ENCODE results near the gene ANO3.

The ANO3 gene

DNA sequence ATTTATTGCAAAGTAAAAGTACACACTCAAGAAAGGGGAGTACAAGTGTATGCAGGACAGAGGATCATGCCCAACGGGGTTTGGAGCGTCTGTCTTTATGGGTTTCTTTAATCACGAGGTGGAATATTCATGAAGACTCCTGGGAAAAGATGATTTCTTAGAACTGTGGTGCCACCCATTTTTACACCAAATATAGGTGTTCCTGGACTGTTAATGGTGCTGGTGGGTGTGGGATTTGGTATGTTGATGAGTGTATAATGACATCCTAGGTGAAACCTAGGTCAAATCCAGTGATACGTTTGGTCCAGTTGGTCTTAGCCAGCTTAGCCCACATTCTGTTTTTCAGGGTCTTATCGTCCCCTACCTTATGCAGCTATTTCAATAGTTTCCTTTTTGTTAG is 21.1 kb downstream of the ANO3 start:
- no peak for DNase-seq (ENCODE audit: extremely low read depth in 1 of 2, low read depth in 1 of 2)

DNA sequence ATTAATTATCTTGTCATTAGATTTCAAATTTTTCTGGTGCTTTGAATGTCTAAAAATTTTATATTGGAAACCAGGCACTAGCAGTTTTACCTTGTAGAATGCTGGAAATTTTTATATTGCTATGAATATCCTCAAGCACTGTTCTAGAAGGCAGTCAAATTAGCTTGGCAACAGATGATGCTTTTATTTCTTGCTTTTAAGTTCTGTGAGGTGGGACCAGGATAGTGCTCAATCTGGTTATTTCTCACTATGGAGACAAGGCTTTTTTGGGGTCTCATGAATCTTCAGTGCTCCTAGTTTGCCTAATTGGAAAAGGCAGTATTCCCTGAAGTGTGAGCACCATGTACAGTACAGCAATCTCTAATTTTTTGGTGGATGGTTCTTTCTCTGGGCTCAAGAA is 27.1 kb downstream of the ANO3 start:
- DNase-seq (ENCODE audit: extremely low read depth in 1 of 2, low read depth in 1 of 2), result no peak

DNA sequence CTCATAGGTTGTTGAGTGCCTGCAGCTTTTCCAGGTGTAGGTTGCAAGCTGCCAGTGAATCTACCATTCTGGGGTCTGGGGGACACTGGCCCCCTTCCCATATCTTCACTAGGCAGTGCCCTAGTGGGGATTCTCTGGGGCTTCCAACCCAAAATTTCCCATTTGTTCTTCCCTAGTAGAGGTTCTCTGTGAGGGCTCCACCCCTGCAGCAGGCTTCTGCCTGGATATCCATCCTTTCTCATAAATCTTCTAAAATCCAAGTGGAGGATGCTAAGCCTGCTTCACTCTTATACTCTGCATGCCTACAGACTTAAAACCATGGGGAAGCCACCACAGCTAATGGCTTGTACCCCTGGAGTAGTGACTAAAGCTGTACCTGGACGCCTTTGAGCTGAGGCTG is 33.4 kb downstream of the ANO3 start:
- no peak for DNase-seq (ENCODE audit: extremely low read depth in 1 of 2, low read depth in 1 of 2)

DNA sequence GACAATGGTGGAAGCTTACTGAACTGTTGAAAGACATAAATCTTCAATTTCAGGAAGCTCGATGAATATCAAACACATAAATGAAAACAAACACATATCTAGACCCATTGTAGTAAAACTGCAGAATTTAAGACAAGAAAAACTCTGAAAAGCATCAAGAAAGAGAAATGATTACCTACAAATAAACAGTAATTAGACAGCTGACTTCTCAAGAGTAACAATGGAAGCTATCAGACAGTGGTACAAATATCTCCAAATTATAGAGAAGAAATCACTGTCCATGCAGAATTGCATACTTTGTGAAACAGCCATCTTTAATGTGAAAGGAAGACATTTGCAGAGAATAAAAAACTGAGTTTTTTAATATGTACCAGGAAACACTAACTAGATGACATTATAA is 45.7 kb downstream of the ANO3 start:
- DNase-seq (ENCODE audit: extremely low read depth in 1 of 2, low read depth in 1 of 2), result no peak

DNA sequence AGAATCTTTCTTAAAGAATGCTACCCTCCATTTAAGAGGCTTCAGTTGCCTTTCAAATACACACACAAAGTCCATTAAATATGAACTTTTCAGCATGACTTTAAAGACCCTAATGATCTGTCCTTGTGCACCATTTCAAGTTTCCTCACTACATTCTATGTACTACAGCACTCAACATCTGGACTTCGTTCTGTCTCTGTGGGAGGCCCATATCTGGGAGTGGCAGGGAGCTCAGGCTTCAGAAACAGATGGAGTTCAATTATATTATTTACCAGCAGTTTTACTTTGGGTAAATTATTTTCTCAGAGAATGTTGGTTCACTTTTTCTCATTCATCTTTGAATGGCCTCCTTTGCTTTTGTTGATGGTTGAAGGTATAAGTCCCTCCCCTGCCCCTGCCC is 67.4 kb downstream of the ANO3 start:
- DNase-seq (ENCODE audit: extremely low read depth in 1 of 2, low read depth in 1 of 2), result no peak

DNA sequence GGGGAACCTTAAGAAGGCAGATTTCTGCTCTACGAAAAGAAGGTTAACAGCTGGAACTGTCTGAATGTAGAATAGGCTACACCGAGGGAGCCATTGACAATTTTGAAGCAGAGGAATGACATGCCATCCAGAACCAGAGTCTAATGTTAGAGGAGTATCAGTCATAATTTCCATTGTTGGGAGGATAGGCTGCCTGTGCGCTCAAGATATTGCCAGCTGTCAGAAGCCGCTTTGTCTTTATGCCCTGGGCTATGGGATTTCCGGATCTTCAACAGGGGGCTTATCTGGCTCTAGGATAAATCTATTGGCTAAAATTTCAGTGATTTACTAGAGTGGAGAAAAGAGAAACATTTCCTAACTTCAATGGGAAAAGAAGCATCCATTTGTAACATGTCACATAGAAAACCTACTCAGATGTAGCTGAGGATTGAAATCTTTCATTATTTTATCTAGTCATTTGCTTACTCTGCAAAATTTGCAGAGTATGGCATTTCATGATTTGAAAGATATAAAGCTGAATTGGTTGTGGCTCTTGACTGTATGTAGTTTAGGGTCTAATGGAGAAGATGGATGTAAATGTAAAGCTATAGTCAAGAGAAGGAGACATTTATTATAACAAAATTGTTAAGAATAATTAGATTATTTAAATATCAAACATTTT is 78.9 kb downstream of the ANO3 start:
- DNase-seq (ENCODE audit: extremely low read depth in 1 of 2, low read depth in 1 of 2), result no peak

- DNase-seq (ENCODE audit: extremely low read depth in 1 of 2, low read depth in 1 of 2), result no peak
These were observed 81.0 kb downstream of the ANO3 start for GRCh38 chr11:26412955-26413354.

GRCh38 chr11:26418386-26418912 is 86.5 kb downstream of the ANO3 start:
- no peak for DNase-seq (ENCODE audit: extremely low read depth in 1 of 2, low read depth in 1 of 2)

DNA sequence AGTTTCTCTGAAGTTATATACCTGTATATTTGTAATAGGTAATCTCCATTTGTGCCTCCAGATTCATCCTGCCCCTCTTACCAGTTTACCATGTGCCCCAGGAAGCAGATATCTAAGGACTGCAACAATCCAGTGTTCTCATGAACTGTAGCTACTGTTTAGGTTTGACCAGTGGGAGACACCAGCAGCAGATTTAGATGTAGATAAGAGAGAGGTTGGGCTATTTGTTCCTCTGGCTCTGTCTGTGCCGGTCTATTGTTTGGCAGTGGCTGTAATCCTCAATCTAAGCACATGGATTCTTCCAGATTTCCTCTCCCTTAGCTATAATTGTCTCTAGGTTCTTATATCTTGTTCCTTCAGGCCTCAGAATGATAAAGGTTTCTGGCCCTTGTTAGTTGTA is 88.4 kb downstream of the ANO3 start:
- no peak for DNase-seq (ENCODE audit: extremely low read depth in 1 of 2, low read depth in 1 of 2)

DNA sequence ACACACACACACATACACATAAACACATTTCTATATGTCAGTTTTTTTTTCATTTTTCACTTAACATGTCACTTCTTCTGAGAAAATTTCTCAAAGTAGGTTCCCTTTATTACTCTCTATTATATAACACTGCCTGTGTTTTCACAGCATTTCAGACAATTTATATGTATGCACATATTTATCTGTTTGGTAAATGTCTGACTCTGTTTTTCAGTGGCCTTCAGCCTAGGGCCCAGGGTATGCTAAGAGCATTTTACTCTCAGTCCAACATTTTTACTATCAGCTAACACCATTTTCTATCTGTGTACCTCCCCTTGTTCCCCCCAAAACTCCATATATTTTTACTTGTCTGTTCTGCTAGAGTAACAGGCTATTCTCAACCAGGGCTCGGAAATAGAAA is 92.3 kb downstream of the ANO3 start:
- DNase-seq (ENCODE audit: extremely low read depth in 1 of 2, low read depth in 1 of 2), result no peak

DNA sequence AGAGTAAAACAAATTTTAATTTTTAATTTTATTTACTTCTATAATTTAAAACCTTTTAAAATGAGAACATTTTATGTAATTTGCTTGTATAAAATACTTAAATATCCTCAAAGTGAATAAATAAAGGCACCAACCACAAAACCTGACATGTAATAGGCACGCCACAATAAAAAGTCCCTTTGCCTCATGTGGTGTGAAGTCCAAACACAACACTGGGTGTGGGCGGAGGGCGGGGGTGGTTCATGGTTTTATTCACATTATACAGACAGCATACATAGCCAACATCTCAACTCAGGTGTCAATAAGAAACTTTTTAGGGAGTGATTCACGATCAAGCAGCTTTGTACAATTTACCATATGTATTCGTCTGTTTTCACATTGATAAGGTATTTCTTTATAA is 107.9 kb downstream of the ANO3 start:
- DNase-seq (ENCODE audit: extremely low read depth in 1 of 2, low read depth in 1 of 2), result no peak

- no peak for DNase-seq (ENCODE audit: extremely low read depth in 1 of 2, low read depth in 1 of 2)
These were observed 110.2 kb downstream of the ANO3 start for GRCh38 chr11:26442131-26442530.

- no peak for DNase-seq (ENCODE audit: extremely low read depth in 1 of 2, low read depth in 1 of 2)
These were observed 111.7 kb downstream of the ANO3 start for GRCh38 chr11:26443617-26444016.

- DNase-seq (ENCODE audit: extremely low read depth in 1 of 2, low read depth in 1 of 2), result no peak
These were observed 125.7 kb downstream of the ANO3 start for GRCh38 chr11:26457636-26458035.

DNA sequence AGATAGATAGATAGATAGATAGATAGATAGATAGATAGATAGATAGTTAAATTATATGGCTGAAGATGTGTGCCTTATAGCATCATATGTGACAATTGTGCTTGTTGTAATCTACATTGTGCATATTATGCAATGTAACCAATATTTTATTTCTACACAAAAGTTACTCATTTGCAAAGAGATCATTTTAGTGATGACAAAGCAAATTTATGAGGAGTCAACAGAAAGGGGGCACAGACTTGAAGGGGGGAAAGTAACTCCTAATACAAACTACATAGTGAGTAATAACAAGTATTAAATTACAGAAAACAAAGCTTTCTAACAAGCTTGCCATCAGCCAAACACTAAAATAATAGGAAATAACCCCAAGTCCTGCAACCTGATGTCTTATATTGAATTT is 133.3 kb downstream of the ANO3 start:
- no peak for DNase-seq (ENCODE audit: extremely low read depth in 1 of 2, low read depth in 1 of 2)

DNA sequence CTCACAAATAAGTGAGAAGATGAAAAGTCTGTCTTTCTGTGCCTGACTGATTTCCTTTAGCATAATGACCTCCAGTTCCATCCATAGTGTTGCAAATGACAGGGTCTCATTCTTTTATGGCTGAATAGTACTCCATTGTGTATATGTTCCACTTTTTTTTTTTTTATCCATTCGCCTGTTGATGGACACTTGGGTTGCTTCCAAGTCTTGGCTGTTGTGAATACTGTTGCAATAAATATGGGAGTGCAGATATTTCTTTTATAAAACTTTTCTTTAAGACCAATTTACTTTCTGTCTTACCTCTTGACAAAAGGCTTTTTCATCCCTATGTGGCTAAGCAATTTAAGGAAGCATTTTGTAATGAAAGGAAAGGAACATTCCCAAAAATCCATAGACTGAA is 135.6 kb downstream of the ANO3 start:
- DNase-seq (ENCODE audit: extremely low read depth in 1 of 2, low read depth in 1 of 2), result no peak

DNA sequence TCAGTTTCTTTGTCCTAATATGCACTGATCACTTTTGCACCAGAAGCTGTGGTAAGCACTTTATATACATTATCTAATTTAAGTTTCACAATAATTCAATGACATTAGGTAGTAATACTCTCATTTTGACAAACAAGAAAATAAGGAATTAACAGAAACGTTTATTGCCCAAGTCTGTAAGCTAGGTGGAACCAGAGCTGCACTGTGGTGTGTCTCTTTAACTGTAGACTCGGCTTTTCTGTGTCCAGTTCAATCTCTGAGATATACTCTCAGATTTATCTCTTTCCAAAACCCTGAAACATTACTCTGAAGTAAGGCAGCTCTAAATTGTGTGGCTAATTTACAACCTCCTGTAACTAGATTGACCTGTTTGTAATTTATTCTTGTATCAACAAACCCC is 139.1 kb downstream of the ANO3 start:
- no peak for DNase-seq (ENCODE audit: extremely low read depth in 1 of 2, low read depth in 1 of 2)

GRCh38 chr11:26473216-26474194 is 141.6 kb downstream of the ANO3 start:
- no peak for DNase-seq (ENCODE audit: extremely low read depth in 1 of 2, low read depth in 1 of 2)

GRCh38 chr11:26474401-26474800 is 142.5 kb downstream of the ANO3 start:
- DNase-seq (ENCODE audit: extremely low read depth in 1 of 2, low read depth in 1 of 2), result no peak

DNA sequence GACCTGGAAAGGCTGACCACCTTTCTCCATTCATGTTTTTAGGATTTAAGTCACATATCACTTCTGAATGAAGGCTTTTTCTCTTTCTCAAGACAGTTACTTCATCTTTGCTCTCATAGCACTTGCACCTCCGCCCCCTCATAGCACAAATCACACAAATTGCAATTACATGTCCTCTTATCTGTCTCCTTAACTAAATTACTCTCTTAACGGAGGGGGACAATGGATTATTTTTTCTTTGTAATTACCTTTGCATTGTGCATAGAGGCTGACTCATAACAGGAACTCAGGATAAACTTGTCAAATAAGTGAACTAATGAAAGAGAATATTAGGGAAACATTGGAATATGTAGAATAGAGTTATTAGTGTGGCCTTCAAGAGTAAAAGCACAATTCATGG is 145.5 kb downstream of the ANO3 start:
- DNase-seq (ENCODE audit: extremely low read depth in 1 of 2, low read depth in 1 of 2), result no peak

DNA sequence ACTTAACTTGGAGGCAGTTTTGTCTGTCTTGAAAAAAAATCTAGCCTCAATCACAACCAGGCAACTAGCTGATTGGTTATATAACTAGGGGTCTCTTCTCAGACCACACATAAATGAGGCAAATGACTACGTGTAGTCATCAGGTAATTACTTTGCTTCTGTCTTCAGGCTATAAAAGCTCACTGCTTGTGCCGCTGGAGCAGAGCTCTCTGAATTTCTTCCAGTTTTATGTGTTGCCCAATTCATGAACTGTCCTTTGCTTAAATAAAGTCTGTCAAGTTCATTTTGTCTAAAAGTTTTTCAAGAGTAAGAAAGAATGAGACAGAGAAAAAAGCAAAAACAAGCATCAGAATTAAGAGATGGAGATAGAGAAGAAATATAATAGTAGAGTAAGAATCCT is 146.8 kb downstream of the ANO3 start:
- DNase-seq (ENCODE audit: extremely low read depth in 1 of 2, low read depth in 1 of 2), result no peak

GRCh38 chr11:26480041-26480440 is 148.1 kb downstream of the ANO3 start:
- no peak for DNase-seq (ENCODE audit: extremely low read depth in 1 of 2, low read depth in 1 of 2)
